K562 (cell line): Measurements from ENCODE around the gene DIMT1. TPM values are rescaled to one million over a fixed set of nuclear protein-coding genes. Genes with fewer than 3 reads are reported as not detected.

Experiments used
- ESRRA ChIP-seq: fragments of 450-650 bp; IDR thresholded peaks from 2 replicates; pipeline ENCODE4 v1.6.1; 2014; ENCODE audit warnings: low read depth, mild to moderate bottlenecking, moderate library complexity, borderline replicate concordance
- HDAC1 ChIP-seq, 2 experiments: fragments of 450-650 bp; IDR thresholded peaks; 2 replicates each; pipeline ENCODE4 v1.6.1; 2016 to 2017; ENCODE audit warnings: inconsistent platforms in 1 of 2, mild to moderate bottlenecking in 1 of 2, moderate library complexity in 1 of 2
- JUND ChIP-seq, 2 experiments: IDR thresholded peaks; 2 replicates in 1 of 2; 3 replicates in 1 of 2; pipeline ENCODE4 v1.6.1; 2011; ENCODE audit warnings: borderline replicate concordance in 2 of 2, low read depth in 2 of 2, low read length in 2 of 2, improper control_type of control experiment in 1 of 2, missing biosample characterization in 1 of 2, missing genetic modification characterization in 1 of 2, missing genetic modification reagents in 1 of 2
- MEF2D ChIP-seq: conservative IDR thresholded peaks from 2 replicates; pipeline ENCODE4 v1.6.1; 2016; ENCODE audit warnings: low read depth, missing genetic modification characterization, missing compliant biosample characterization
- NELFE ChIP-seq: IDR thresholded peaks from 2 replicates; pipeline ENCODE4 v1.6.1; 2011; ENCODE audit warnings: mild to moderate bottlenecking; ENCODE audit not compliant: insufficient read depth, insufficient read length
- RBM22 ChIP-seq: fragments of 200-400 bp; formaldehyde crosslinking; IDR thresholded peaks from 2 replicates; pipeline ENCODE4 v1.6.1; 2018; ENCODE audit warnings: low read length, low read depth; ENCODE audit not compliant: poor library complexity, severe bottlenecking
- RFX7 ChIP-seq: fragments of 250-450 bp; sonication (Bioruptor Pico); IDR thresholded peaks from 2 replicates; pipeline ENCODE4 v1.5.1; 2021; ENCODE audit warnings: mild to moderate bottlenecking
- SAFB2 ChIP-seq: fragments of 200-400 bp; formaldehyde crosslinking; IDR thresholded peaks from 2 replicates; pipeline ENCODE4 v1.6.1; 2018; ENCODE audit warnings: borderline replicate concordance, low read length, low read depth, moderate library complexity; ENCODE audit not compliant: severe bottlenecking
- U2AF1 ChIP-seq: fragments of 200-400 bp; formaldehyde crosslinking; optimal IDR thresholded peaks from 2 replicates; pipeline ENCODE3; 2017; ENCODE audit warnings: mild to moderate bottlenecking, low read depth, low read length, moderate library complexity
- ZBTB8A ChIP-seq: fragments of 450-650 bp; IDR thresholded peaks from 2 replicates; pipeline ENCODE4 v1.6.1; 2018; ENCODE audit warnings: mild to moderate bottlenecking, moderate library complexity; ENCODE audit not compliant: partially characterized antibody
- ZC3H11A ChIP-seq: IDR thresholded peaks from 2 replicates; pipeline ENCODE4 v1.6.1; 2012; ENCODE audit warnings: low read depth, low read length, improper control_type of control experiment
- ZNF780A ChIP-seq: fragments of 250-450 bp; sonication (Bioruptor Pico); IDR thresholded peaks from 2 replicates; pipeline ENCODE4 v1.5.0; 2021; ENCODE audit warnings: mild to moderate bottlenecking
- polyA plus RNA-seq, 8 experiments: library from polyadenylated mRNA; depleted of rRNA in 4 of 8; stranded (reverse) in 5 of 8; unstranded in 3 of 8; fragments of >200 nt; fragmentation: Nextera tagmentation in 2 of 8; fragmentation: Illumina TruSeq in 1 of 8; extraction: Ambion mirVana in 2 of 8; extraction: Trizol in 1 of 8; gene quantifications; 2 replicates each; pipeline versions ENCODE4 v1.2.1 to v1.2.3, GENCODE V29; 2011 to 2014; ENCODE audit warnings: inconsistent platforms in 1 of 8, missing spikeins in 1 of 8
- total RNA-seq, 7 experiments: library from RNA; depleted of rRNA in 6 of 7; stranded (reverse); fragments of >200 nt in 6 of 7; fragmentation: Illumina TruSeq in 2 of 7; extraction: Trizol in 2 of 7; gene quantifications; 2 replicates each; pipeline versions ENCODE4 v1.2.1 to v1.2.3, GENCODE V29; 2011 to 2021; ENCODE audit warnings: low replicate concordance in 1 of 7
- TF ChIP-seq, protein P1 (sequence below): sonication (generic); formaldehyde crosslinking; IDR thresholded peaks from 2 replicates; pipeline ENCODE4 v1.8.0; 2022; ENCODE audit warnings: mild to moderate bottlenecking, missing genetic modification reagents
- TF ChIP-seq, protein P2 (sequence below): sonication (generic); formaldehyde crosslinking; IDR thresholded peaks from 2 replicates; pipeline ENCODE4 v1.9.0; 2022; ENCODE audit warnings: mild to moderate bottlenecking, missing genetic modification reagents
- TF ChIP-seq, protein P3 (sequence below): sonication (generic); formaldehyde crosslinking; IDR thresholded peaks from 2 replicates; pipeline ENCODE4 v1.8.0; 2022; ENCODE audit warnings: missing genetic modification reagents, mild to moderate bottlenecking, borderline replicate concordance
- TF ChIP-seq, protein P4 (sequence below): fragments of 250-450 bp; sonication (Bioruptor Pico); IDR thresholded peaks from 2 replicates; pipeline ENCODE4 v1.8.0; 2021; ENCODE audit warnings: moderate library complexity, mild to moderate bottlenecking, inconsistent platforms
- TF ChIP-seq, protein P5 (sequence below), 2 experiments: fragments of 200-800 bp in 1 of 2; sonication (Bioruptor generic) in 1 of 2; sonication (generic) in 1 of 2; formaldehyde crosslinking in 1 of 2; IDR thresholded peaks in 1 of 2; conservative IDR thresholded peaks in 1 of 2; 2 replicates each; pipeline versions ENCODE4 v1.5.0 to v1.6.1; 2016 to 2020; ENCODE audit warnings: missing compliant biosample characterization in 1 of 2, missing genetic modification characterization in 1 of 2, missing genetic modification reagents in 1 of 2
- TF ChIP-seq, protein P6 (sequence below): fragments of 250-450 bp; sonication (Bioruptor Pico); IDR thresholded peaks from 2 replicates; pipeline ENCODE4 v1.8.0; 2022; ENCODE audit warnings: inconsistent platforms

The DIMT1 gene
- total and polyA plus RNA-seq, 9 of the 15 experiments (the other 6 are each of a cell fraction or from before 2014, with no cell fraction given): 28.9 to 85.3 (median 54.1) TPM

DNA sequence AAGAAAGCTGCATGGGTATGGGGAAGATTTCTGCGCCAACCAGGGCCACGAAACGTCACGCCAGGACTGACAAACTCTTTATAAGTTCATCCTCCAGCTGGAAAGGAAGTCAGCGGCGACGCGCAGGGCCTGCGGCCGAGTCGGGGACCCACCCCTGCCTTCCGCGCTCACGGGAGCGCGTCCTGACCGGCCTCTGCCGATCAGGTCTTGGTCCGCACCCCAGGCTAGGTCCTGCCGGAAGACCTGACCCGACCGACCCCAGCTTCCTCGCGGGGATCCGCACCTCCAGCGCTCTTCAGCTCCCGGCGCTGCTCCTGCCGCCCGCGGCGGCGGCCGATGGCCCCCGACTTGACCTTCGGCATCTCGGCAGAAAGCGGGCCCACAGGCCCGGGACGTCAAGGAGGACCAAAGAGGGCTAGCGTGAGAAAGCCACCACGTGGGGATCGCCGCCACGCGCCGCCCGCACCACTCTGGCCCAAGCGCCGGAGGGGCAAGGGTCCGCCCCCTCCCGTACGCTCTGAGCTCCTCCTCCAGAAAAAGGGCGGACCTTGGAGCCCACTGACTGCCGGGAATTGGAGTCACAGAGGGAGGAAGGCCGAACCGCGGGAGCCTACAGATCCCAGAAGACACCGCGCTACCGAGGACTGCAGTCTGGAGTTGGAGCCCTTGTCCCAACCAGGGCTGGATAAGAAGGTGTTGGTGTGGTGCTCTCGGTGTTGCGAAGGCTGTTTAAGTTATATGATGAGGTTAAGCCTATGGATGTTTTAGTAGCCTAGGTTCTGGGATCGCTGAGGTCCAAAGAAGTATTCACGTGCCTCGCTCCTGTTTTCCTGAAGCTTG lies at the start of gene DIMT1 (continued):
- TF ChIP-seq ZBTB8A: no peak
- TF ChIP-seq, protein P1, sequence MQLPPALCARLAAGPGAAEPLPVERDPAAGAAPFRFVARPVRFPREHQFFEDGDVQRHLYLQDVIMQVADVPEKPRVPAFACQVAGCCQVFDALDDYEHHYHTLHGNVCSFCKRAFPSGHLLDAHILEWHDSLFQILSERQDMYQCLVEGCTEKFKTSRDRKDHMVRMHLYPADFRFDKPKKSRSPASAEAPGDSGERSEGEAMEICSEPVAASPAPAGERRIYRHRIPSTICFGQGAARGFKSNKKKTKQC: peak; percentile 82; the same call in 1 of the 2 replicates
- TF ChIP-seq, protein P2, sequence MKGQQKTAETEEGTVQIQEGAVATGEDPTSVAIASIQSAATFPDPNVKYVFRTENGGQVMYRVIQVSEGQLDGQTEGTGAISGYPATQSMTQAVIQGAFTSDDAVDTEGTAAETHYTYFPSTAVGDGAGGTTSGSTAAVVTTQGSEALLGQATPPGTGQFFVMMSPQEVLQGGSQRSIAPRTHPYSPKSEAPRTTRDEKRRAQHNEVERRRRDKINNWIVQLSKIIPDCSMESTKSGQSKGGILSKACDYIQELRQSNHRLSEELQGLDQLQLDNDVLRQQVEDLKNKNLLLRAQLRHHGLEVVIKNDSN (CRISPR knock-in tag): peak; percentile 80
- TF ChIP-seq ESRRA: peak; percentile 36
- no peak for TF ChIP-seq SAFB2
- TF ChIP-seq ZNF780A: no peak
- TF ChIP-seq MEF2D (tag): no peak
- TF ChIP-seq RBM22: peak; percentile 56
- TF ChIP-seq RFX7 (CRISPR knock-in tag): no peak
- peak; percentile 62 for TF ChIP-seq JUND (IDR thresholded peaks at IDR 0.05; ENCODE audit: borderline replicate concordance, low read depth, low read length)
- TF ChIP-seq JUND (tag; IDR thresholded peaks at IDR 0.05; ENCODE audit: borderline replicate concordance, low read depth, low read length): peak; percentile 28; the same call in 1 of the 3 replicates
- no peak for TF ChIP-seq NELFE
- TF ChIP-seq, protein P3, sequence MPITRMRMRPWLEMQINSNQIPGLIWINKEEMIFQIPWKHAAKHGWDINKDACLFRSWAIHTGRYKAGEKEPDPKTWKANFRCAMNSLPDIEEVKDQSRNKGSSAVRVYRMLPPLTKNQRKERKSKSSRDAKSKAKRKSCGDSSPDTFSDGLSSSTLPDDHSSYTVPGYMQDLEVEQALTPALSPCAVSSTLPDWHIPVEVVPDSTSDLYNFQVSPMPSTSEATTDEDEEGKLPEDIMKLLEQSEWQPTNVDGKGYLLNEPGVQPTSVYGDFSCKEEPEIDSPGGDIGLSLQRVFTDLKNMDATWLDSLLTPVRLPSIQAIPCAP (CRISPR knock-in tag): peak; percentile 70; the same call in 1 of the 2 replicates
- TF ChIP-seq, protein P4, sequence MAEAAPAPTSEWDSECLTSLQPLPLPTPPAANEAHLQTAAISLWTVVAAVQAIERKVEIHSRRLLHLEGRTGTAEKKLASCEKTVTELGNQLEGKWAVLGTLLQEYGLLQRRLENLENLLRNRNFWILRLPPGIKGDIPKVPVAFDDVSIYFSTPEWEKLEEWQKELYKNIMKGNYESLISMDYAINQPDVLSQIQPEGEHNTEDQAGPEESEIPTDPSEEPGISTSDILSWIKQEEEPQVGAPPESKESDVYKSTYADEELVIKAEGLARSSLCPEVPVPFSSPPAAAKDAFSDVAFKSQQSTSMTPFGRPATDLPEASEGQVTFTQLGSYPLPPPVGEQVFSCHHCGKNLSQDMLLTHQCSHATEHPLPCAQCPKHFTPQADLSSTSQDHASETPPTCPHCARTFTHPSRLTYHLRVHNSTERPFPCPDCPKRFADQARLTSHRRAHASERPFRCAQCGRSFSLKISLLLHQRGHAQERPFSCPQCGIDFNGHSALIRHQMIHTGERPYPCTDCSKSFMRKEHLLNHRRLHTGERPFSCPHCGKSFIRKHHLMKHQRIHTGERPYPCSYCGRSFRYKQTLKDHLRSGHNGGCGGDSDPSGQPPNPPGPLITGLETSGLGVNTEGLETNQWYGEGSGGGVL (CRISPR knock-in tag): no peak
- peak; percentile 42 for TF ChIP-seq U2AF1
- peak in 1 of 2 experiments; percentile 99; a peak in 2 of 4 replicates for TF ChIP-seq HDAC1 (IDR thresholded peaks at IDR 0.05)
- TF ChIP-seq, protein P5, sequence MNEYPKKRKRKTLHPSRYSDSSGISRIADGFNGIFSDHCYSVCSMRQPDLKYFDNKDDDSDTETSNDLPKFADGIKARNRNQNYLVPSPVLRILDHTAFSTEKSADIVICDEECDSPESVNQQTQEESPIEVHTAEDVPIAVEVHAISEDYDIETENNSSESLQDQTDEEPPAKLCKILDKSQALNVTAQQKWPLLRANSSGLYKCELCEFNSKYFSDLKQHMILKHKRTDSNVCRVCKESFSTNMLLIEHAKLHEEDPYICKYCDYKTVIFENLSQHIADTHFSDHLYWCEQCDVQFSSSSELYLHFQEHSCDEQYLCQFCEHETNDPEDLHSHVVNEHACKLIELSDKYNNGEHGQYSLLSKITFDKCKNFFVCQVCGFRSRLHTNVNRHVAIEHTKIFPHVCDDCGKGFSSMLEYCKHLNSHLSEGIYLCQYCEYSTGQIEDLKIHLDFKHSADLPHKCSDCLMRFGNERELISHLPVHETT (CRISPR knock-in tag; conservative IDR thresholded peaks at IDR 0.05 in 1 of 2, IDR thresholded peaks at IDR 0.05 in 1 of 2): no peak
- no peak for TF ChIP-seq ZC3H11A
- TF ChIP-seq, protein P6, sequence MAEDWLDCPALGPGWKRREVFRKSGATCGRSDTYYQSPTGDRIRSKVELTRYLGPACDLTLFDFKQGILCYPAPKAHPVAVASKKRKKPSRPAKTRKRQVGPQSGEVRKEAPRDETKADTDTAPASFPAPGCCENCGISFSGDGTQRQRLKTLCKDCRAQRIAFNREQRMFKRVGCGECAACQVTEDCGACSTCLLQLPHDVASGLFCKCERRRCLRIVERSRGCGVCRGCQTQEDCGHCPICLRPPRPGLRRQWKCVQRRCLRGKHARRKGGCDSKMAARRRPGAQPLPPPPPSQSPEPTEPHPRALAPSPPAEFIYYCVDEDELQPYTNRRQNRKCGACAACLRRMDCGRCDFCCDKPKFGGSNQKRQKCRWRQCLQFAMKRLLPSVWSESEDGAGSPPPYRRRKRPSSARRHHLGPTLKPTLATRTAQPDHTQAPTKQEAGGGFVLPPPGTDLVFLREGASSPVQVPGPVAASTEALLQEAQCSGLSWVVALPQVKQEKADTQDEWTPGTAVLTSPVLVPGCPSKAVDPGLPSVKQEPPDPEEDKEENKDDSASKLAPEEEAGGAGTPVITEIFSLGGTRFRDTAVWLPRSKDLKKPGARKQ: no peak
